Esophagus muscularis mucosa (tissue), 4 donors: ENCODE data around the gene AKTIP. TPM values are rescaled to one million over a fixed set of nuclear protein-coding genes. Genes with fewer than 3 reads are reported as not detected.
A peak's percentile ranks its signal among the peaks of the same experiment; 100 is the strongest.

Experiments used
- DNase-seq: peaks from one replicate; pipeline ENCODE4 v3.0.0-alpha.2; 2017; ENCODE audit errors: extremely low spot score
- H3K27ac ChIP-seq, 4 donors: fragments of 200-600 bp; sonication (generic); replicated peaks in 1 of 4; 1 replicate in 3 of 4; 2 replicates in 1 of 4; pipeline ENCODE4 v1.5.1; 2016 to 2019; ENCODE audit warnings: mild to moderate bottlenecking in 1 of 4
- H3K27me3 ChIP-seq, 4 donors: fragments of 200-600 bp; sonication (generic); one replicate each; pipeline versions ENCODE4 v1.5.1 to v1.6.0; 2016 to 2019
- H3K36me3 ChIP-seq, 4 donors: fragments of 200-600 bp; sonication (generic); one replicate each; pipeline ENCODE4 v1.5.1; 2016 to 2019
- H3K4me1 ChIP-seq, 4 donors: fragments of 200-600 bp; sonication (generic); one replicate each; pipeline ENCODE4 v1.5.1; 2016 to 2019
- H3K4me3 ChIP-seq, 4 donors: fragments of 200-600 bp; sonication (generic); 1 replicate in 2 of 4; 2 replicates in 2 of 4; pipeline ENCODE4 v1.5.1; 2016 to 2019; ENCODE audit warnings: mild to moderate bottlenecking in 4 of 4, moderate library complexity in 1 of 4
- H3K9me3 ChIP-seq, 4 donors: fragments of 200-600 bp; sonication (generic); 1 replicate in 3 of 4; 2 replicates in 1 of 4; pipeline ENCODE4 v1.5.1; 2016 to 2019
- EP300 ChIP-seq: sonication (generic); formaldehyde crosslinking; IDR thresholded peaks from one replicate; pipeline ENCODE4 v1.6.1; 2017; ENCODE audit warnings: antibody characterized with exemption
- POLR2A ChIP-seq: fragments of 450-650 bp; IDR thresholded peaks from one replicate; pipeline ENCODE4 v1.6.1; 2017; ENCODE audit warnings: antibody characterized with exemption, moderate library complexity, mild to moderate bottlenecking, low read depth
- POLR2AphosphoS5 ChIP-seq, 2 donors: sonication (generic); formaldehyde crosslinking; IDR thresholded peaks; one replicate each; pipeline ENCODE4 v1.6.1; 2017; ENCODE audit warnings: antibody characterized with exemption in 2 of 2
- WGBS: methylation state at CpG from one replicate; pipeline ENCODE4 v1.1.5; 2018; 5-methylcytosine and 5-hydroxymethylcytosine counted together
- intact Hi-C: fragments of 100-400 bp; cut with DNase I; formaldehyde crosslinking; loops from one replicate; pipeline ENCODE4 v1.15.1; 2023
- total RNA-seq, 4 donors: library from RNA; depleted of rRNA; stranded (reverse); fragments of >200 nt; gene quantifications; one replicate each; pipeline versions ENCODE4 v1.1.0 to v1.2.1, GENCODE V29; 2016
- TF ChIP-seq, protein P1 (sequence below), 3 experiments: fragments of 200-600 bp in 2 of 3; fragments of 450-650 bp in 1 of 3; sonication (generic) in 2 of 3; IDR thresholded peaks; one replicate each; pipeline ENCODE4 v1.5.1; 2017 to 2019; ENCODE audit warnings: antibody characterized with exemption in 3 of 3, mild to moderate bottlenecking in 2 of 3, moderate library complexity in 1 of 3

The AKTIP gene
- total RNA-seq, 4 donors from 2014 or later = 44.9 to 59.7 (median 53.9) TPM

DNA sequence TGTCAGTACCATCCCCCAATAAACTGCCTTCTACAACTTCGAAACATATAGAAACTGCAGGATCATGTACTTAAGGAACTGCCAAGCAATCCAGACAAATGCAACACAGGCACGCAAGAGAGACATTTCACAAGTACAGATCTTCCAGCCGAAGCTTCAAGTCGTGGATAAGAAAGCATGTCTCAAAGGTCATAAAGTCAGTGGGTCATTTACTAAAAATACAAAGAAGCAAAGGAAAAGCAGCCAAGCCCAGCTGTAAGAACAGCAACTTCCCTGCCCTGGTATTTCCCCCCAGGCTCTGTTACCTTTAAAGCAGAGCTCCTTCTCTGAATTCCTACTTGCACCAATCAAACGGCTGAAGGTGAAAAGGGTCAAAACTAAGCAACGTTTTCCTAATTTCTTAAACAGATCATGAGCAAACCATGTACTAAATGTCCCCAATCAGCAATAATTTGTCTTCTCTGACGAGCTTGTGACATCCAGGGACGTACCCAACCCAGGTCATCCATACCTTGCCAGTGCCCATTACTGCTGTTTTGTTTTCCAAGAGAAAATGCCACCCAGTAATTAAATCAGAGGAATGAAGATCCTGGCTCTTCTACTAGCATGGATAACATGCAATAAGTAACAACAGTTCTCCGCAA is 1.7 kb downstream of the AKTIP start:
- intact Hi-C loops = no loop called here
- TF ChIP-seq, protein P1, sequence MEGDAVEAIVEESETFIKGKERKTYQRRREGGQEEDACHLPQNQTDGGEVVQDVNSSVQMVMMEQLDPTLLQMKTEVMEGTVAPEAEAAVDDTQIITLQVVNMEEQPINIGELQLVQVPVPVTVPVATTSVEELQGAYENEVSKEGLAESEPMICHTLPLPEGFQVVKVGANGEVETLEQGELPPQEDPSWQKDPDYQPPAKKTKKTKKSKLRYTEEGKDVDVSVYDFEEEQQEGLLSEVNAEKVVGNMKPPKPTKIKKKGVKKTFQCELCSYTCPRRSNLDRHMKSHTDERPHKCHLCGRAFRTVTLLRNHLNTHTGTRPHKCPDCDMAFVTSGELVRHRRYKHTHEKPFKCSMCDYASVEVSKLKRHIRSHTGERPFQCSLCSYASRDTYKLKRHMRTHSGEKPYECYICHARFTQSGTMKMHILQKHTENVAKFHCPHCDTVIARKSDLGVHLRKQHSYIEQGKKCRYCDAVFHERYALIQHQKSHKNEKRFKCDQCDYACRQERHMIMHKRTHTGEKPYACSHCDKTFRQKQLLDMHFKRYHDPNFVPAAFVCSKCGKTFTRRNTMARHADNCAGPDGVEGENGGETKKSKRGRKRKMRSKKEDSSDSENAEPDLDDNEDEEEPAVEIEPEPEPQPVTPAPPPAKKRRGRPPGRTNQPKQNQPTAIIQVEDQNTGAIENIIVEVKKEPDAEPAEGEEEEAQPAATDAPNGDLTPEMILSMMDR (IDR thresholded peaks at IDR 0.05) = no peak
- TF ChIP-seq EP300 (no peak), POLR2A (no peak), POLR2AphosphoS5 (IDR thresholded peaks at IDR 0.05) (no peak)
- peaks cover 25 to 42% (median 35%) of the 10 kb centered on the region in 4 donors for H3K4me1 ChIP-seq
- 49% methylated on average over 9 of the region's 9 CpGs for WGBS
- DNase-seq = peak; percentile 50
- peak overlapping the region; percentile 87 to 98 (median 94) for H3K4me3 ChIP-seq
- H3K9me3 ChIP-seq = no peaks in the 10 kb centered on the region
- H3K27ac ChIP-seq = no peak overlapping the region
- no peaks in the 10 kb centered on the region for H3K27me3 ChIP-seq
- peaks cover 16 to 36% (median 27%) of the 10 kb centered on the region in 4 donors for H3K36me3 ChIP-seq

DNA sequence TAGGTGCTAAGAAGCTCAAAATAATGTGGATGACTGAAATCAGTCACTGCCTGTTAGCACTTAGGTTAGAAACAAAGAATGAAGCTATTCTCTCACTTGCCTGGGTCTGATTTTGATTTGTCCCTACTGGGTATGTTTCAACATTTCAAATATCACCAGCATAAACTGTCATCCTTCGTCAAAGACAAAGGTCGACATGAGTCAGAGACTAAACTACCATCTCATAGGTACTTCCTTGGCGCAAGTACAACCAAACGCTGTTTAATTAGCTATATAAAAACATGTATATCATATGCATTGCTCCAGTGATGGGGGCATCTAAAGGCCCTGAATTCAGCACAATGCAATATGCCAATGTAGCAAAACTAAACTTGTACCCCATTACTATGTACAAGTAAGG is 4.0 kb downstream of the AKTIP start:
- intact Hi-C loops = no loop called here
- WGBS = 98% methylated on average over 4 of the region's 4 CpGs
- peaks cover 37 to 60% (median 50%) of the 10 kb centered on the region in 4 donors for H3K36me3 ChIP-seq

DNA sequence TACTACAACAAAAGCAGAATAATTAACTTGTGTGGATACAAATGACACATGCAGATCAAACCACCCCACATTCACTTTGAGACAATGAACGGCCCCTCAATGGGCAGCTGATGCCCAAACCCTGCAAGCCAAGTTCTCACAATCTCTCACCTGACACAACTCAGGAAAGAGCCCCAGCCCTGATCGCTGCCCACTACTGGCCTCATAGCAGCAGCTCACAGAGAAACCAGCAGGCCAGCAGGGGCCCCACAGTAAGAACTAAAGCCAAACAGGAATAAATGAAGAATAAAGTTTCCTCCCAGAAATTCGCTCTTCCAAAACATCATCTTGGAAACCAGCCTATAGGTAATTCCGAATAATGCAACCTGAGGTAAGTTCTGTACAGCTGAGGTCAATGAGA is 7.7 kb downstream of the AKTIP start:
- Histone ChIP-seq H3K4me1 (peaks cover 0 to 4% (median 2%) of the 10 kb centered on the region in 4 donors), H3K36me3 (peaks cover 57 to 96% (median 86%) of the 10 kb centered on the region in 4 donors), H3K27ac (no peak overlapping the region), H3K27me3 (no peaks in the 10 kb centered on the region), H3K4me3 (no peak overlapping the region), H3K9me3 (no peaks in the 10 kb centered on the region)
- peak; percentile 55 for DNase-seq
- 94% methylated on average over 4 of the region's 4 CpGs for WGBS
- intact Hi-C loops = no loop called here
- no peak for TF ChIP-seq POLR2A
- TF ChIP-seq POLR2AphosphoS5 (IDR thresholded peaks at IDR 0.05) = no peak
- TF ChIP-seq, protein P1 (IDR thresholded peaks at IDR 0.05) = no peak
- TF ChIP-seq EP300 = no peak

More for the DNA sequence above, 4.0 kb downstream of the AKTIP start:
- H3K27me3 ChIP-seq = no peaks in the 10 kb centered on the region
- H3K4me1 ChIP-seq = peaks cover 10 to 29% (median 25%) of the 10 kb centered on the region in 4 donors
- H3K9me3 ChIP-seq = no peaks in the 10 kb centered on the region
- TF ChIP-seq POLR2AphosphoS5 (IDR thresholded peaks at IDR 0.05) (no peak), EP300 (no peak), POLR2A (no peak)
- TF ChIP-seq, protein P1 (IDR thresholded peaks at IDR 0.05) = no peak
- peak; percentile 17 for DNase-seq
- H3K27ac ChIP-seq = no peak overlapping the region
- H3K4me3 ChIP-seq = no peak overlapping the region

DNA sequence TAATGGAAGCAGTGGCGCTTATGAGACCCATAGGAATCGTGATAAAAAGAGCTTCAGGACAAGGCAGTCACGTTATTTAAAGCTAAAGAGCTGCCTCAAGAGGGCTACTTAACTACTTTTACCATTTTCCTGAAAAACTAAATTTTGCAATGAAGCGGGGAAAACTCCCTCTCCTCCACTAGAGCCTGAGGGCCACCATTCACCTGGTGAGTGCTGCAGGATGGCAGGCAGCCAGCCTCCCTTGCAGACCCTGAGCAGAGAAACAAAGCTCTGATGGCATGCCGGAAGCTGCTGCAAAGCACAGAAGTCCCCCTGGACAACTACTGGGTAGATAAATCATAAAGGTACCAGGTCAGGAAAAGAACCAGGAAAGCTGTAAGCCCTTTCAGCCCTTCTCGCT is 8.4 kb downstream of the AKTIP start:
- Histone ChIP-seq H3K4me3 (no peak overlapping the region), H3K27me3 (no peaks in the 10 kb centered on the region), H3K9me3 (no peaks in the 10 kb centered on the region), H3K36me3 (peaks cover 57 to 100% (median 91%) of the 10 kb centered on the region in 4 donors), H3K27ac (no peak overlapping the region), H3K4me1 (peaks cover 0 to 6% (median 3%) of the 10 kb centered on the region in 4 donors)
- intact Hi-C loops = no loop called here
- WGBS = 92% methylated on average over 6 of the region's 6 CpGs
- TF ChIP-seq EP300 (no peak), POLR2AphosphoS5 (IDR thresholded peaks at IDR 0.05) (no peak), POLR2A (no peak)
- TF ChIP-seq, protein P1 (IDR thresholded peaks at IDR 0.05) = no peak
- DNase-seq = peak; percentile 57

DNA sequence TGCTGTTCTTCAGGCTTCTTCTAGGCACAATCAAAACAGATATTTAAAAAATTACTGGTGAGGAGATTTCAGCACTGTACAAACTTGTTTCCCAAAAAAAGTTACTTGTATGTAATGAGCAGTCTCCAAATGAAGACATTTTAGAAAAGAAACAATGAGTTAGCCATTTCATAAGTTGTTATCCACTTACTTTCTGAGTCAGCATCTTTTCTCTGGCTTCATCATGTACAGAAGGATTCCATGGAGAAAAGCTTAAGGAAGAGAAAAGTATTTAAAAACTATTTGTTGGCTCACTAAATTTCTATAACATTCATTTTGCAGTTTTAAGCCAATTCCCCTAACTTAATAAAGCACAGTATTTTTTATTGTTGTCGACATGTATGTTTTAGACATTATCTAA is 10.5 kb downstream of the AKTIP start:
- Histone ChIP-seq H3K27me3 (no peaks in the 10 kb centered on the region), H3K36me3 (peaks cover 46 to 92% (median 86%) of the 10 kb centered on the region in 4 donors), H3K4me3 (no peak overlapping the region), H3K9me3 (no peaks in the 10 kb centered on the region), H3K27ac (no peak overlapping the region), H3K4me1 (peaks cover 0 to 14% (median 5%) of the 10 kb centered on the region in 4 donors)
- TF ChIP-seq POLR2AphosphoS5 (IDR thresholded peaks at IDR 0.05) = no peak
- TF ChIP-seq, protein P1 (IDR thresholded peaks at IDR 0.05) = no peak
- TF ChIP-seq EP300 = no peak
- TF ChIP-seq POLR2A = no peak
- 88% methylated on average over 1 of the region's 1 CpG for WGBS
- DNase-seq = no peak
- intact Hi-C loops = no loop called here
